ENCODE data around the gene TXN.
"Not testable (repeated sequence)": the region's sequence is repeated elsewhere in the genome, so short reads cannot be mapped to it uniquely, and the experiment has no call there.

TXN gene

DNA sequence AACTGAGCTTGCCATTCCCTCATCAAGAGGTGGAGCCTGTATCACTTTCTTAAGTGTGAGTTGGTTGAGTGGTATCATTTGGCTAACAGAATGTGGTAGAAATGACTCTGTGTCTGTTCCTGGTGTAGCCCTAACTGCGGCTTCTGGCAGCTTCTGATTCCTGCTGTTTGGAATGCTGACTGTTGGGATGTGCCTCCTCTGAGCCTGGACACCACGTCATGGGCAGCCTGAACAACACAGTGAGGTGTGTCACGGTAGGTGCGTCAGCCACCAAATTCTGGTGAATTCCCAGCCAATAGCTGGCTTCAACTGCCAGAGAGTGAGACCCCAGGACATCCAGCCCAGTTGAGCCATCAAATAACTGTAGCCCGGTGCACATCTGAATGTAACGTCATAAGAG, 42.2 kb downstream of the TXN start:
- no peak for DNase-seq (ENCODE audit: low read depth in 4 of 4, low spot score in 1 of 4)

DNA sequence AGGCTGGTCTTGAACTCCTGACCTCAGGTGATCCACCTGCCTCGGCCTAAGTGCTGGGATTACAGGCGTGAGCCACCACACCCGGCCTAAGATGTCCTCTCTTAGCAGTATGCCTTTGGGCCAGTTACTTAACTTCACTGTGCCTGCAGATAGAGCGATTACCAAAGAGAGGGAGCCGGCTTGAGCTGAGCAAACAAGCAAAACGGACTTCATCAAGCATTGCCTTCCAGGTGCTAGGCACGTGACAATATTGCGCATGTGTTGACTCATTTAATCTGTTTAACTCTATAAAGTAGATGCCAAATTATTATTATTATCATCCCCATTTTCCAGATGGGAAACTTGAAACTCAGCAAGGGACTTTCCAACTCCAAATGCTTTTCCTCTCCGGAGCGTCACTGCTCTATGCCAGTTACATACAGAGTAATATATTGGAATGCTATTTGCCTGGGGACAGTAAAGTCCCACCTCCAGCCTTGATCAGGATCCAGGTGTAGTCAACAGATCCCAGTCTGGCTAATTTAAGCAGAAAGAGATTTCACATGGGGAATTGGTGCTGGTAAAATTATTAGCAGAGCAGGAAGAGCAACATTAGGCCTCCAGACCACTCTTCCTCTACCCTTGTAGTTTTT, 42.8 kb downstream of the TXN start:
- DNase-seq (ENCODE audit: low read depth in 4 of 4, low spot score in 1 of 4), result no peak

DNA sequence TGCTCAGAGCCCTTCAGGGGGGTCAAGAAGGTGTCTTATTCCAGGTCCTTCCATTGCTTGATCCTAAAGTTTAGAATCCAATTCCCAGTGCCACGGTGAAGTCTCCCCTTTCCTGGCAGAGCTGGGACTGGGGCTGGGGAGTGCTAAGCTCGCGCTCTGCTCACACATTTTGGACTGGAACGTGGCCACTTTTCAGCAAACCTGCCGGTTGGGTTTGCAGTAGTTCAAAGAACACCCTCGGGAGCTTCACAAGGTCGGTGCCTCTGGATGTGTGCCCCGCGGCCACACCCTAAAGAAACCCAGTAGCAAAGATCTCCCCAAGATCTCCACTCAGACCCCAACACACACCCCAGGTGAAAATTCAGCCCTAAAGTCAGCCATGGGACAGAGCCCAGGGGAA, 48.3 kb downstream of the TXN start, which contains the start of gene C9orf152:
TSS of gene C9orf152 (minus strand) at position 129 of the 400 bp plus-strand sequence. CDS start 580 bp downstream, outside the sequence.
- DNase-seq (ENCODE audit: low read depth in 4 of 4, low spot score in 1 of 4), result no peak

DNA sequence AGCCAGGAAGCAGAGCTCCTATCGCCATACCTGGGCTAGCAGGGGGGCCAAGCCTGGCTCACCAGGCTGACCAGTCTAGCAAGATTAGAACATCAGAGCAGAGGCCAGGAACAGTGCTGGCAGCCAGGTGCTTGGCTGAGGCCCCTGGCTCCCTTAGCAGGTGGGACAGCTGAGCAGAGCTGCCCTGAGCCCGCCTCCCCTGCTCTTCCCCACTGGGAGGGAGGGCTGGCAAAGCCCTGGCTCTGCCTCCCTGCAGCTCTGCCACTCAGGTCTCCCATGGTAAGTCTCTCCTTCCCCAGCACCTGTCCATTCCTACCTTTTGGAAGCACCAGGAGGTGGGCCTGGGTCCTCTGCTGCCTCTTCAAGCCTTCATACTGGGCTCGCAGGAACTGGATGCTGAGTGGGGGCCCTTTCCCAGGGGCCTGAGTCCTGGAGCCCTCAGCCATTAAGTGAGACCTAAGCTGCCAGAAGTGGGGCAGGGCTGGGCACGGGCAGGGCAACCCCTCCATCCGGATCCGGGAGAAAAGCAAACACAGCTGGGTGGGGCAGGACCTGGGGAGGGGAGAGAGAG, 49.2 kb downstream of the TXN start:
- no peak for DNase-seq (ENCODE audit: low read depth in 4 of 4, low spot score in 1 of 4)

DNA sequence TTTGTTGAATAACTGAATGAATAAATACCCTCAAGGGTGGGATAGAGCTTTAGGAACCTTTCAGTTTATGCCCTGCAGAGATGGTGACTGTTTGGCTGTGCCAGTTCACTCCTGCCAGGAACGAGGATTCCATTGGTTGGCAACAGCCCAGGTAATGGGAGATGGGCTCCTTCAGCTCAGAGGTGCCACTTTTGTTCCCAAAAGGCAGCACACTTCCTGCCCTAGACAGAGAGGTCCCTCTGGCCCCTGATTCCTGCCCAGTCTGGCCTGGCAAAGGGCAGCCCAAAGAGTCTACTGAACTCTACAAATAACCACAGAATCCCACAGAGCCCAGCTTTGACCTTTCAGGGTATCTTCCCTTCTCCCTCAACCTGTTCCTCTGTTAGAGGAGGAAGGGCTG, 49.9 kb downstream of the TXN start:
- DNase-seq (ENCODE audit: low read depth in 4 of 4, low spot score in 1 of 4), result no peak

DNA sequence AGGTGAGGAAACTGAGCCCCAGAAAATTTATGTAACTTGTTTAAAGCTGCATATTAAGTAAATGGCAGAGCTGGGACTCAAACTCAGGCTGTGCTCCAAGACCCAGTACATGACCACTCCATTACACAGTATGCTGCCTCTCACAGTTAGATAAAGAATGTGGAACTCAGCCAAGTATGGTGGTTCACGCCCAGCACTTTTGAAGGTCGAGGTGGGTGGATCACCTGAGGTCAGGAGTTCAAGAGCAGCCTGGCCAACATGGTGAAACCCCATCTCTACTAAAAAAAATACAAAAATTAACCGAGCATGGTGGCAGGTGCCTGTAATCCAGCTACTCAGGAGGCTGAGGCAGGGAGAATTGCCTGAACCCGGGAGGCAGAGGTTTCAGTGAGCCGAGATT, 50.7 kb downstream of the TXN start:
- not testable (repeated sequence) for DNase-seq (ENCODE audit: low read depth in 4 of 4, low spot score in 1 of 4)

DNA sequence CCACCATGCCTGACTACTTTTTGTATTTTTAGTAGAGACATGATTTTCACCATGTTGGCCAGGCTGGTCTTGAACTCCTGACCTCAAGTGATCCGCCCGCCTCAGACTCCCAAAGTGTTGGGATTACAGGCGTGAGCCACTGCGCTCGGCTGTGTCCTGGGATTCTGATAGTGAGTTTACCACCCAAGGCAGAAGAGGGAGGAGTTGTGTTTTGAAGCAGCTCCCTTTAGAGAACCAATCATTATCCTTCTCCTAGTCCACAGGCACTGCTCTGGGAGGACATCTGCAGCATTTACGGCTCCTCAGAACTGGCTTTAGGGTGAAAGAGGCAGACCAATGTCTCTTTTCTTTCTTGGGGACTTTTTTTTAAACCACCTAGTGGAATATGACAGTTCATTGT, 54.1 kb downstream of the TXN start:
- DNase-seq (ENCODE audit: low read depth in 4 of 4, low spot score in 1 of 4), result no peak

DNA sequence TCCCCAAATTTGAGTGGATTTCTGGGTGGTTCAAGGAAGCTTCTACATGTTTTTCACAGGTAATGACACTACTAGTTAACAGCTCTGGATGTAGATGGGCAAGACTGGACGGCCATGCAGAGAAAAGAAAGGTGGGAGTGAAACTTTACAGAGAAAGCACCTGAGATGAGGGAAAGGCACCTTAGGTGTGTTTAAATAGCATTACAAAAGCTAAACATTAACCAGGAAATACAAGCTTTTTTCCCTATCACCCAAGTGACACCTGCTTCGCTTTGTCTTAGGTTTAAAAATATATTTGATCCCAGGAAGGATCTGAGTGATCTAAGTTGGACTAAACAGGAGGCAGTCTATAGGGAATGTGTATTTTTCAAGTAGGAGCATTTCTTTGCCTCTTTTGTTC, 56.7 kb downstream of the TXN start:
- no peak for DNase-seq (ENCODE audit: low read depth in 4 of 4, low spot score in 1 of 4)

DNA sequence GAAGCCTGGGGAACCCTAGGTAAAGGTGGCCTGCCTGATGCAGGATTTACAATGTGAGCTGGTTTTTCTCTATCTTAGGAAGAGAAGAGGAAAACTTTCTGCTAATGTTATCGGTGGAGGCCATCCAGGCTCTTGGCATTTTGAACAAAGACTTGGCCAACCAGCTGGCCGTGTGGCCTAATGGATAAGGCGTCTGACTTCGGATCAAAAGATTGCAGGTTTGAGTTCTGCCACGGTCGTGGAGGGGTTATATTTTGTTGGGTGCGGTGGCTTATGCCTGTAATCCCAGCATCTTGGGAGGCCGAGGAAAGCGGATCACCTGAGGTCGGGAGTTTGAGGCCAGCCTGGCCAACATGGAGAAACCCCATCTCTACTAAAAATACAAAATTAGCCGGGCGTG, 58.0 kb downstream of the TXN start:
- DNase-seq (ENCODE audit: low read depth in 4 of 4, low spot score in 1 of 4), result no peak

DNA sequence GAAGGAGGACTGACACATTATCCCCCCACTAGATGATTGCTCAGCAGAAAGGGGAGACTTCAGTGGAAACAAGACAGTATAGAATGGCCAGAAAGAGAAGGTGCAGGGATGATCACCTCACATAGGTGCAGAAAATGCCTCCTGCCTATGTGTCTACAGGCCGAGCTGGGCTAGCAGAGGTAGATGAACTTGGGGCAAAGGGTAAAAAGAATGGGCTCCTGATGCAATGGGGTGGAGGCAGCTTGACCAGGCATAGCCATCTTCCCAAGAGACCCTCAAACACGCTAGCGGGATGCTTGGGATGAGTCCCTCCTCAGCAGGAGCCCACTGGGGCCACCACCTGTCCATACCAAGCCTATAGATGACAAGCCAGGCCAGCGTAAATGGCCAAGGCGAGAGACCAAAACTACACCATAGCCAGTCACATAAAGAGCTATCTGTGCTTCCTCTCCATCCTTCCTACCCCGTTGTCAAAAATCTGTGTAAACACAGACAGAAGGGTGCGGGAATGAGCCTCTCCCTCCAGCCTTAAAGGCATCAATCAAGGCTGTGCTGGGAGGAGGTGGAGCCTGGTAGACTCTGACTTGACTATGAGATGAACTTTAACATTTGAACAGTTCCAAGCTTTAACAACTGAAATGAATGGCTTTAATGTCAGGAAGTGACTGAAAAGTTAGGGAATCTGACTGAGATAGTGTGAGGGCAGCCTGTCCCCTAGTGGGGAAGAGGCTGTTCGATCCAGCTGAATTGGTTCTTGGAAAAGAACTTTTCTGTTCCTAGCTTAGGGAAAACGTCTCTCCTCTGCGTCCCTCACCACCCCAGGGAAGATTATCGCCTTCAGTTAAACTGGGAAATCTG, 58.7 kb downstream of the TXN start:
- no peak for DNase-seq (ENCODE audit: low read depth in 4 of 4, low spot score in 1 of 4)

DNA sequence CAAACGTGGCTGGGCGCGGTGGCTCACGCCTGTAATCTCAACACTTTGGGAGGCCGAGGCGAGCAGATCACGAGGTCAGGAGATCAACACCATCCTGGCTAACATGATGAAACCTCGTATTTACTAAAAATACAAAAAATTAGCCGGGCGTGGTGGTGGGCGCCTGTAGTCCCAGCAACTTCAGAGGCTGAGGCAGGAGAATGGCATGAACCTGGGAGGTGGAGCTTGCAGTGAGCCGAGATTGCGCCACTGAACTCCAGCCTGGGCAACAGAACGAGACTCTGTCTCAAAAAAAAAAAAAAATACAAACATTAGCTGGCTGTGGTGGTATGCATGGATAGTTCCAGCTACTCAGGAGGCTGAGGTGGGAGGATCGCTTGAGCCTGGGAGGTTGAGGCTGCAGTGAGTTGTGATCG, 60.2 kb downstream of the TXN start:
- not testable (repeated sequence) for DNase-seq (ENCODE audit: low read depth in 4 of 4, low spot score in 1 of 4)

Measured in stimulated activated CD4-positive, alpha-beta T cell treated with anti-CD3 and anti-CD28 coated beads, Interleukin-1b, Interleukin-23, amount 100 ng/mL, for 24 hours (primary cell).